Heart right ventricle (tissue), 16 donors: ENCODE measurements around the gene GCLC. TPM values are rescaled to one million over a fixed set of nuclear protein-coding genes. Genes with fewer than 3 reads are reported as not detected.

Experiments used
- ATAC-seq, 8 donors: fragments of 200-7000 bp; cut with Tn5 transposase; one replicate each; pipeline ENCODE4 v1.9.1; 2020; ENCODE audit warnings: mild to moderate bottlenecking in 8 of 8, moderate library complexity in 8 of 8, moderate number of reproducible peaks in 1 of 8
- DNase-seq, 2 donors: peaks; one replicate each; pipeline ENCODE4 v3.0.0-alpha.2; 2020
- H3K27ac ChIP-seq, 10 donors: fragments of 200-600 bp; sonication (generic) in 2 of 10; one replicate each; pipeline versions ENCODE4 v1.5.0 to v1.8.0; 2020 to 2022; ENCODE audit warnings: mild to moderate bottlenecking in 3 of 10
- H3K27me3 ChIP-seq, 7 donors: fragments of 200-600 bp; one replicate each; pipeline ENCODE4 v1.8.0; 2021 to 2022; ENCODE audit warnings: mild to moderate bottlenecking in 2 of 7
- H3K36me3 ChIP-seq, 9 donors: fragments of 200-600 bp; sonication (generic) in 1 of 9; one replicate each; pipeline versions ENCODE4 v1.5.0 to v1.8.0; 2020 to 2022; ENCODE audit warnings: mild to moderate bottlenecking in 2 of 9
- H3K4me1 ChIP-seq, 9 donors: fragments of 200-600 bp; sonication (generic) in 1 of 9; one replicate each; pipeline versions ENCODE4 v1.5.0 to v1.8.0; 2020 to 2022; ENCODE audit warnings: mild to moderate bottlenecking in 4 of 9
- H3K4me3 ChIP-seq, 10 donors: fragments of 200-600 bp; sonication (generic) in 2 of 10; one replicate each; pipeline versions ENCODE4 v1.5.0 to v1.8.0; 2020 to 2022; ENCODE audit warnings: mild to moderate bottlenecking in 7 of 10, moderate library complexity in 2 of 10
- H3K9me3 ChIP-seq, 11 donors: fragments of 200-600 bp in 10 of 11; sonication (generic) in 2 of 11; one replicate each; pipeline versions ENCODE4 v1.5.0 to v1.8.0; 2013 to 2022; ENCODE audit warnings: mild to moderate bottlenecking in 2 of 11, control low read depth in 1 of 11, moderate library complexity in 1 of 11
- CTCF ChIP-seq, 9 donors: fragments of 200-600 bp; sonication (generic) in 2 of 9; IDR thresholded peaks; one replicate each; pipeline versions ENCODE4 v1.5.0 to v1.8.0; 2021 to 2022; ENCODE audit warnings: antibody characterized with exemption in 9 of 9, mild to moderate bottlenecking in 5 of 9, moderate library complexity in 1 of 9
- WGBS, 2 donors: extraction: QIAGEN DNeasy Blood & Tissue Kit; methylation state at CpG; one replicate each; pipeline ENCODE4 v1.1.7; 2013; ENCODE audit warnings: inconsistent platforms in 1 of 2; 5-methylcytosine and 5-hydroxymethylcytosine counted together
- intact Hi-C, 10 donors: fragments of 100-400 bp; cut with DNase I; formaldehyde crosslinking; loops; one replicate each; pipeline versions ENCODE4 v1.11.1 to v1.14.2; 2022
- polyA plus RNA-seq, 2 donors: library from polyadenylated mRNA; stranded (reverse); fragments of 200-250 nt; gene quantifications; one replicate each; pipeline ENCODE4 v1.2.3, GENCODE V29; 2013
- total RNA-seq, 10 donors: library from RNA; stranded (reverse); fragmentation: NEBNext Ultra II Directional in 3 of 10; extraction: Animal tissue kit (Norgen Biotek cat#: 25700) in 3 of 10; gene quantifications; one replicate each; pipeline versions ENCODE4 v1.2.1 to v1.2.4, GENCODE V29; 2021 to 2023
- donor health status: Arrhythmogenic right ventricular cardiomyopathy.
- donor health status: ischemic (EF 13 %, LVEDD 7.1; RV severe dilation, severe dysfunction).
- donor health status: healthy with polysubstance abuse.
- donor health status: DM: no; HTN: yes; CAD: no.
- donor health status: DM: no; HTN: no; CAD: no.
- donor health status: ischemic (EF 25% LVEDD 6.9; RV normal size, moderate dysfunction).
- donor health status: ischemic (EF 25% LVEDD 5.7; RV mildly dilated, moderate dysfunction).
- donor health status: healthy.
- donor health status: DM: yes; HTN: yes; CAD: no.
- donor health status: Ischemic cardiomyopathy.
- donor health status: ischemic (EF 35%, LVEDD 5.7; RV mildly dilated, moderate dysfunction).
- donor health status: nonischemic (EF 11% LVEDD 7.7; RV severe dilation, severe dysfunction).
- donor health status: DM: yes; HTN: yes; CAD: no.
- donor health status: PGD.
- donor health status: ischemic (EF 29% LVEDD 5.4; RV normal size, mild dysfunction).
- donor health status: nonischemic (EF 23%, LVEDD 6.1; RV moderate dilation, normal function).

Gene GCLC
- total and polyA plus RNA-seq, 12 donors = 6.0 to 42.8 (median 34.2) TPM

DNA sequence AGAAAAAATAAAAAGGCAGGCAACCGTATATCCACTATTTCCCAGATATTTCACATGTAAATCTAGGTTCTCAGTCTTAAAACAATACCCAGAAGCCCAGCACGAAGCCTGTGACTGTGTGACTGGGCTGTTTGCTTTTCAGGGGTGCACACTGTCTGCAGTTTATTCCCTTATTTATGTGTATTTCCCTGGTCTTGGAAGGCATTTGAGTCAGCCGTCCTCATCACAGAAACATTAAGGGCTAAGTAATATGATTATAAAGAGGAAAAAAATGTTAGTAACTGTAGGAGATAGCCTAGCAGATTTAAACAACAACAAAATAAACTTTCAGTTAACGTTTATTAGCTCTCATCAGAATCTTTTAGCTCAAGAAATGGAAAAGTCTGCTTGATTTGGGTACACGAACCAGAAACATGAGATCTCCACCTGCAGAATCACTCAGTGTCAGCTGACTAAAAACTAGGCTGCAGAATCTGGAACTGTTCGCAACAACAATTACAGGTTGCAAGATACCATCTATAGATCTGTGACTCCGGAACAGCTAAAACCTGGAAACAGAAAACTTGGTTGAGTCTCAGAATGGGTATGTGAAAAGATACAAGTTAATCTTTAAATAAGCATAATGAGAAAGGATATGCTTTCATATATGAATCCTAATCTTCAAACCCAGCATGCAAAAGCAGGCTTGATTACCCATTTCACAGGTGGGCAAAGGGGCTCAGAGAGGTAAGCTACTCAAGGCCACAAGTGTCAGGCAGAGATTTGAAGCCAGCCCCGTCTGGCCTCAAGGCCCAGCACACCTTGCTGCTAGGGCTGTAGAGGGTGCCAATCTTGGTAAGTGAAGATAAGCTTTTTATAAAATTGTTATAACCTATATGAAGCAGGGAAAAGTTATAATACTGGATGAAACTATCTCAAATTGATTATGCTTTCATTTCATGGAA lies 21.1 kb downstream of the GCLC start:
- WGBS, 2 donors = 47 to 68% methylated on average over 8 of the region's 8 CpGs
- no peaks in the 10 kb centered on the region for H3K27me3 ChIP-seq
- DNase-seq (no peak), ATAC-seq (no peak)
- intact Hi-C loops = loop anchor here in 1 of 10 donors (10.0 kb wide), 1 partner anchor 131 kb away; no protein-coding TSS in a partner anchor
- no peaks in the 10 kb centered on the region for H3K9me3 ChIP-seq
- H3K36me3 ChIP-seq = peaks cover 0 to 23% (median 0%) of the 10 kb centered on the region in 9 donors
- no peak for TF ChIP-seq CTCF (IDR thresholded peaks at IDR 0.05)
- H3K27ac ChIP-seq = peak overlapping the region in 5 of 10 donors; percentile 0 to 45 (median 37)
- H3K4me3 ChIP-seq = no peak overlapping the region
- peaks cover 0 to 74% (median 32%) of the 10 kb centered on the region in 9 donors for H3K4me1 ChIP-seq

- WGBS, 2 donors = 65 to 80% methylated on average over 14 of the region's 14 CpGs
- H3K4me3 ChIP-seq = no peak overlapping the region
- peak in 5 of 9 donors; percentile 14 to 47 (median 37) for TF ChIP-seq CTCF (IDR thresholded peaks at IDR 0.05)
- ATAC-seq = peak in 6 of 8 donors; percentile 48 to 83 (median 72)
- no peak for DNase-seq
- peaks cover 0 to 46% (median 20%) of the 10 kb centered on the region in 9 donors for H3K4me1 ChIP-seq
- H3K27ac ChIP-seq = no peak overlapping the region
- peaks cover 0 to 52% (median 2%) of the 10 kb centered on the region in 9 donors for H3K36me3 ChIP-seq
- intact Hi-C loops = loop anchor here in 1 of 10 donors (10.0 kb wide), 1 partner anchor 134 kb away; no protein-coding TSS in a partner anchor
- no peaks in the 10 kb centered on the region for H3K9me3 ChIP-seq
- H3K27me3 ChIP-seq = no peaks in the 10 kb centered on the region
Measured at GRCh38 chr6:53520320-53520928, 24.5 kb downstream of the GCLC start.

DNA sequence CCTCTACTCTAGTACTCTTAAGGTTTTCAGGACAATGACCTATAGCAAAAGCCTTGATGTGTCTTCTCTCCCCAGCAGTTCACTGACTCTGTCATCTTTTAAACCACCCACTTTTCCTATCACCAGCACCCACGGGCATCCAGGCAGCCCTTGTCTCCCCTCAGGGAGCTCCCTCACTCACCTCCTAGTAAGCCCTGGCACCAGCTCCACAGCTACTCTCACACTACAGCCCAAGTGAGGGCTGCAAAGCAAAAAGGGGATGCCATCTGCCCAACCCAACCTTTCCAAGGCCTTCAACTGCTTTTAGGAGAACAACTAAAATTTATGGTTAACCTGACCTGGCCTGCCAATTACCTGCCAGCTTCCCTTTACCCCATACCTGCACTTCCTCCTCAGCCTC lies 26.0 kb downstream of the GCLC start:
- Histone ChIP-seq H3K27me3 (no peaks in the 10 kb centered on the region), H3K4me1 (peaks cover 0 to 31% (median 10%) of the 10 kb centered on the region in 9 donors), H3K9me3 (no peaks in the 10 kb centered on the region), H3K27ac (no peak overlapping the region), H3K36me3 (peaks cover 0 to 68% (median 4%) of the 10 kb centered on the region in 9 donors), H3K4me3 (no peak overlapping the region)
- intact Hi-C loops = no loop called here
- 59 to 60% methylated on average over 1 of the region's 1 CpG for WGBS, 2 donors
- no peak for TF ChIP-seq CTCF (IDR thresholded peaks at IDR 0.05)
- ATAC-seq (no peak), DNase-seq (no peak)

GRCh38 chr6:53517021-53517420 lies 27.9 kb downstream of the GCLC start:
- peaks cover 0 to 86% (median 14%) of the 10 kb centered on the region in 9 donors for H3K36me3 ChIP-seq
- no peak for TF ChIP-seq CTCF (IDR thresholded peaks at IDR 0.05)
- peaks cover 0 to 13% (median 0%) of the 10 kb centered on the region in 9 donors for H3K4me1 ChIP-seq
- no peaks in the 10 kb centered on the region for H3K9me3 ChIP-seq
- DNase-seq = no peak
- H3K4me3 ChIP-seq = no peak overlapping the region
- H3K27ac ChIP-seq = no peak overlapping the region
- WGBS, 2 donors = 64 to 80% methylated on average over 2 of the region's 2 CpGs
- H3K27me3 ChIP-seq = no peaks in the 10 kb centered on the region
- no peak for ATAC-seq
- intact Hi-C loops = no loop called here
